Ishikawa (cell line): Measurements from ENCODE around the gene RTN1.

Experiments used
- CEBPB ChIP-seq: IDR thresholded peaks from 2 replicates; pipeline ENCODE4 v1.6.1; 2012
- CREB1 ChIP-seq: IDR thresholded peaks from 2 replicates; pipeline ENCODE4 v1.6.1; 2012; ENCODE audit warnings: low read depth
- EGR1 ChIP-seq: IDR thresholded peaks from 2 replicates; pipeline ENCODE4 v1.6.1; 2012
- EP300 ChIP-seq: IDR thresholded peaks from 2 replicates; pipeline ENCODE4 v1.6.1; 2012; ENCODE audit warnings: borderline replicate concordance
- FOXM1 ChIP-seq: IDR thresholded peaks from 2 replicates; pipeline ENCODE4 v1.6.1; 2012; ENCODE audit warnings: low read depth, borderline replicate concordance
- NFIC ChIP-seq: IDR thresholded peaks from 2 replicates; pipeline ENCODE4 v1.6.1; 2012
- RAD21 ChIP-seq: IDR thresholded peaks from 2 replicates; pipeline ENCODE4 v1.6.1; 2012; ENCODE audit warnings: low read depth
- TAF1 ChIP-seq: IDR thresholded peaks from 2 replicates; pipeline ENCODE4 v1.6.1; 2012; ENCODE audit warnings: low read depth, mild to moderate bottlenecking
- TCF12 ChIP-seq: IDR thresholded peaks from 2 replicates; pipeline ENCODE4 v1.6.1; 2012; ENCODE audit warnings: low read depth
- TEAD4 ChIP-seq: IDR thresholded peaks from 2 replicates; pipeline ENCODE4 v1.6.1; 2012
- YY1 ChIP-seq: IDR thresholded peaks from 2 replicates; pipeline ENCODE4 v1.6.1; 2012; ENCODE audit warnings: low read depth
- ZBTB7A ChIP-seq: IDR thresholded peaks from 2 replicates; pipeline ENCODE4 v1.6.1; 2012; ENCODE audit warnings: low read depth
- TF ChIP-seq, protein P1 (sequence below): IDR thresholded peaks from 2 replicates; pipeline ENCODE4 v1.6.1; 2012
- TF ChIP-seq, protein P2 (sequence below): IDR thresholded peaks from 2 replicates; pipeline ENCODE4 v1.6.1; 2012
- TF ChIP-seq, protein P3 (sequence below): IDR thresholded peaks from 2 replicates; pipeline ENCODE4 v1.6.1; 2012; ENCODE audit warnings: low read depth, mild to moderate bottlenecking

The RTN1 gene

DNA sequence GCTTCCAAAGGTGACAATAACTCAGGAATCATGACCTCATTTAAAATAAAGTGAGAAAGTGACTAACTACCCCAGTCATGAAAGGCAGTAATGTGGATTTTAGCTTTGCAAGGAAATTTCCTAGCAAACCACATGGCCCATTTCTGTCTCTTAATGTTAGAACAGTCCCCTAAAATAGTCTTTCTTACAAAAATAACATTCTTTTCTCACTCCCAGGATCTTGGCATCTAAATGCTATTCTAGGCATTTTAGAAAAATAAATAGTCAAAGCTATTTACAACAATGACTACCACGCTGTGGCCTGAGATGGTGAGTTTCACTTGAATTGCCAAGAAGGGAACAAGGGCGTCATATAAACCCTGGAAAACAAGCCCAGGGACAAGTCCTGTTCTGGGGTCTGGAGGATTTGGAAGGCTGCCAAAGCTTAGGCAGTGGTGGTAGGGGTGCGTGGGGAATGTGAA lies 192.8 kb downstream of the RTN1 start:
- TF ChIP-seq CEBPB (no peak), TAF1 (no peak), TEAD4 (no peak), FOXM1 (no peak), EGR1 (no peak), YY1 (no peak), ZBTB7A (no peak)
- TF ChIP-seq, protein P1, sequence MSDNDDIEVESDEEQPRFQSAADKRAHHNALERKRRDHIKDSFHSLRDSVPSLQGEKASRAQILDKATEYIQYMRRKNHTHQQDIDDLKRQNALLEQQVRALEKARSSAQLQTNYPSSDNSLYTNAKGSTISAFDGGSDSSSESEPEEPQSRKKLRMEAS: no peak
- TF ChIP-seq, protein P2, sequence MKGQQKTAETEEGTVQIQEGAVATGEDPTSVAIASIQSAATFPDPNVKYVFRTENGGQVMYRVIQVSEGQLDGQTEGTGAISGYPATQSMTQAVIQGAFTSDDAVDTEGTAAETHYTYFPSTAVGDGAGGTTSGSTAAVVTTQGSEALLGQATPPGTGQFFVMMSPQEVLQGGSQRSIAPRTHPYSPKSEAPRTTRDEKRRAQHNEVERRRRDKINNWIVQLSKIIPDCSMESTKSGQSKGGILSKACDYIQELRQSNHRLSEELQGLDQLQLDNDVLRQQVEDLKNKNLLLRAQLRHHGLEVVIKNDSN: no peak

DNA sequence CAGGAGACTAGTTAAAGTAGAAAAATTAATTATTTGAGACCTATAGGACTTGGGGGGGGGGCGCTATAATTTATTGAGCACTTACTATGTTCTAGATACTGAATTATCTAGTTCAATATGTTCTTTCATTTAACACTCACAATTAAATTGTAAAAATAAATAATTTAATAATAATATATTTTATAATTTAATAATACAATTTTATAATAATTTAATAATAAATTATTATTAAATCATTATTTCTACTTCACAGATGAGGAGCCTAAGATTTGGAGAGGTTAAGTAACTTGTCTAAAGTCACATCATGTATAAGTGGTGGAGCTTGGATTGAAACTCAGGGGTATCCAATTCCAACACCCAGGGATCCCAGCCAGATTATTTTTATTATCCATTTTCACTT lies 195.2 kb downstream of the RTN1 start:
- no peak for TF ChIP-seq TAF1
- no peak for TF ChIP-seq EP300
- TF ChIP-seq CREB1: no peak
- no peak for TF ChIP-seq NFIC
- no peak for TF ChIP-seq FOXM1
- TF ChIP-seq, protein P3, sequence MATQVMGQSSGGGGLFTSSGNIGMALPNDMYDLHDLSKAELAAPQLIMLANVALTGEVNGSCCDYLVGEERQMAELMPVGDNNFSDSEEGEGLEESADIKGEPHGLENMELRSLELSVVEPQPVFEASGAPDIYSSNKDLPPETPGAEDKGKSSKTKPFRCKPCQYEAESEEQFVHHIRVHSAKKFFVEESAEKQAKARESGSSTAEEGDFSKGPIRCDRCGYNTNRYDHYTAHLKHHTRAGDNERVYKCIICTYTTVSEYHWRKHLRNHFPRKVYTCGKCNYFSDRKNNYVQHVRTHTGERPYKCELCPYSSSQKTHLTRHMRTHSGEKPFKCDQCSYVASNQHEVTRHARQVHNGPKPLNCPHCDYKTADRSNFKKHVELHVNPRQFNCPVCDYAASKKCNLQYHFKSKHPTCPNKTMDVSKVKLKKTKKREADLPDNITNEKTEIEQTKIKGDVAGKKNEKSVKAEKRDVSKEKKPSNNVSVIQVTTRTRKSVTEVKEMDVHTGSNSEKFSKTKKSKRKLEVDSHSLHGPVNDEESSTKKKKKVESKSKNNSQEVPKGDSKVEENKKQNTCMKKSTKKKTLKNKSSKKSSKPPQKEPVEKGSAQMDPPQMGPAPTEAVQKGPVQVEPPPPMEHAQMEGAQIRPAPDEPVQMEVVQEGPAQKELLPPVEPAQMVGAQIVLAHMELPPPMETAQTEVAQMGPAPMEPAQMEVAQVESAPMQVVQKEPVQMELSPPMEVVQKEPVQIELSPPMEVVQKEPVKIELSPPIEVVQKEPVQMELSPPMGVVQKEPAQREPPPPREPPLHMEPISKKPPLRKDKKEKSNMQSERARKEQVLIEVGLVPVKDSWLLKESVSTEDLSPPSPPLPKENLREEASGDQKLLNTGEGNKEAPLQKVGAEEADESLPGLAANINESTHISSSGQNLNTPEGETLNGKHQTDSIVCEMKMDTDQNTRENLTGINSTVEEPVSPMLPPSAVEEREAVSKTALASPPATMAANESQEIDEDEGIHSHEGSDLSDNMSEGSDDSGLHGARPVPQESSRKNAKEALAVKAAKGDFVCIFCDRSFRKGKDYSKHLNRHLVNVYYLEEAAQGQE: no peak
- TF ChIP-seq ZBTB7A: no peak
- no peak for TF ChIP-seq YY1
- TF ChIP-seq, protein P1: no peak

DNA sequence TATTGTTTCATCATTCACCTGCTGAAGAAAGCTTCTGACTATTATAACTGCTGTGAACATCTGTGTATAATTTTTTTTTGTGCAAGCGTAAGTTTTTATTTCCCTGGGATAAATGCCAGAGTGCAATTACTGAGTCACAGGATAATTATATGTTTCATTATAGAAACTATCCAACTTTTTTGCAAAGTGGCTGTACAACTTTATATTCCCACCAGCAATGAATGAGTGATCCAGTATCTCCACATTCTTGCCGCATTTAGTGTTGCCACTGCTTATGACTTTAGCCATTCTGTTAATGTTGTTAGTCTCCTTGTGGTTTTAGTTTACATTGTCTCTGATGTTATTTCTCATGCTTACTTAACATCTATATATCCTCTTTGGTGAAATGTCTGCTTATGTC lies 205.8 kb downstream of the RTN1 start:
- TF ChIP-seq, protein P3: no peak
- peak; percentile 65 for TF ChIP-seq EP300
- no peak for TF ChIP-seq TAF1
- TF ChIP-seq NFIC: peak; percentile 82
- peak; percentile 82 for TF ChIP-seq TCF12
- TF ChIP-seq TEAD4: peak; percentile 82

DNA sequence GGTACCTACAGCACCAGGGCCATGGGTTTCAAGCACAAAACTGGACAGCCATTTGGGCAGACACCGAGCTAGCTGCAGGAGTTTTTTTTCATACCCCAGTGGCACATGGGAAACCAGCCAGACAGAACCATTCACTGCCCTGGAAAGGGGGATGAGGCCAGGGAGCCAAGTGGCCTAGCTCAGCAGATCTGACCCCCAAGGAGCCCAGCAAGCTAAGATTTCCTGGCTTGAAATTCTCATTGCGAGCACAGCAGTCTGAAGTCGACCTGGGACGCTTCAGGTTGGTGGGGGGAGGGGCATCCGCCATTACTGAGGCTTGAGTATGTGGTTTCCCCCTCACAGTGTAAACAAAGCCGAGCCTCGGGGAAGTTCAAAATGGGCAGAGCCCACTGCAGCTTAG lies 212.8 kb downstream of the RTN1 start:
- TF ChIP-seq TCF12: no peak
- no peak for TF ChIP-seq ZBTB7A
- TF ChIP-seq EGR1: no peak
- no peak for TF ChIP-seq CEBPB
- TF ChIP-seq, protein P3: no peak
- TF ChIP-seq CREB1: no peak
- no peak for TF ChIP-seq TEAD4
- no peak for TF ChIP-seq TAF1
- no peak for TF ChIP-seq NFIC
- TF ChIP-seq, protein P1: no peak
- TF ChIP-seq FOXM1: no peak
- TF ChIP-seq YY1: no peak
- TF ChIP-seq RAD21: no peak
- no peak for TF ChIP-seq EP300
- TF ChIP-seq, protein P2: no peak

- TF ChIP-seq TCF12: no peak
- TF ChIP-seq RAD21: no peak
- no peak for TF ChIP-seq CEBPB
- TF ChIP-seq YY1: no peak
- TF ChIP-seq ZBTB7A: no peak
- TF ChIP-seq, protein P2: no peak
- TF ChIP-seq, protein P1: no peak
- TF ChIP-seq TEAD4: no peak
- TF ChIP-seq TAF1: no peak
- TF ChIP-seq, protein P3: no peak
Observed at GRCh38 chr14:59656473-59656872, 214.1 kb downstream of the RTN1 start.
